RCC 7860 (cell line): ENCODE results near the gene DMTF1.
"Not testable (repeated sequence)": the region's sequence is repeated elsewhere in the genome, so short reads cannot be mapped to it uniquely, and the experiment has no call there.

ENCODE experiments used
- DNase-seq: peaks from one replicate; pipeline ENCODE4 v3.0.0-alpha.2; 2015; ENCODE audit warnings: low spot score
- FAIRE-seq: peaks from 2 replicates; lab custom pipeline; 2012; peaks lifted over from hg19 to GRCh38; lab: Jason Lieb, UNC

The DMTF1 gene

DNA sequence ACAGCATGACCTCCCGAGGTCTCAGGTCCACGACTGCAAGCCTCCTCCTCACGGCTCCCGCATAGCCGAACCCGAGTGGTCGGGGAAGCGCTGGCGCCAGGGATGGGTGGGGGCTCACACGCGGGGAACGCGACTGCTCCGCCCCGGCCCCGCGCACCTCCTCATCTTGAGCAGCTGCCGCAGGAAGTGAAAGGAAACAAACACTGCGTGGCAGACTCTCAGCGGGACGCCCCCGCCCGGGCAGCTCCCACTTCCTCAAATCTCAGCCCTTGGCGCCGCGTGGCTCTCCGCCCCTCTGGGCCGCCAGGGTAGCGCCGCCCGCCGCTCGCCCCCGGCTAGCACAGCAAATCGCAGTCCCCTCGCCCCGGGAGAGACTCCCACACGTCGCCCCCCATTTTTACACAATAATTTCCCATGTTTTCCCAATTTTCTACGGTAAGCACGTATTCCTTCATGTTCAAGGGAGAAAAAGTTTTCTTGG lies 67.3 kb downstream of the DMTF1 start, which contains the start of gene TMEM243:
TMEM243 (minus strand) TSS at position 188 of the 481 bp plus-strand sequence. CDS start 229 bp downstream, outside the sequence.
- no peak for FAIRE-seq

DNA sequence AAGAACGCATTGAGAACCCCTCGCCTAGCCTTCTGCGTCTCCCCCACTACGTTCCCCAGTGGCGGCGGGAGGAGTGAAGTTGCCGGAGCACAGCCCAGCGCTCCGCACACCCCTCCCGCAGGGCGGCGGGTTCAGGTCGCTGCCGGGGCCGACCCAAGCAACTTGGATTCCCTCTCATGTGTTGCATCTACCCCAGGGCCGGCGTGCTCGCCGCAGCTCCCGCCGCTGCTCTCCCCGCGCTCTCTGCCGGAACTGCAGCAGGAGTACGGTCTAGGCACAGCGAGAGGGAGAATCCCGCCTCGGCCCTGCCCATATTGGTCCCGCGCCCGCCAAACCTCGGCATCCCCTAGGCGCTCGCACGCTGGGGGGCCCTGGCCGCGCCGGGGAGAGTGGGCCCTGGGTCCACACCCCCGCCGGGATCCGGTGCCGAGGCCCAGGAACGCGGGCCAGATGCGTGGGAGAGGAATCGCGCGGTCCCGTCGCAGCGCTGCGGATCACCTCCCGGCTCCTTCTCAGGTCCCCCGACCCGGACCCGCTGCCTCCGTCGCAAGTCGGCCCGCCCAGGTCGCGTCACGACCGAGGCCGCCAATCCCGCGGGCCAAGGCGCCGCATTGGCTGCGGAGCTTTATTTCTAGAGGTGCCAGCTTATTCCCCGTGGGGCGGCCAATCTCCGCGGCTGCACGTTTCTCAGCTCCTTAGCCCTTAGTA lies 67.9 kb downstream of the DMTF1 start:
- DNase-seq (peak; percentile 73), FAIRE-seq (peak; percentile 17)

More for the DNA sequence above, 67.3 kb downstream of the DMTF1 start, which contains the start of gene TMEM243:
- peak; percentile 76 for DNase-seq

GRCh38 chr7:87220734-87221215 lies 68.5 kb downstream of the DMTF1 start:
- FAIRE-seq (no peak), DNase-seq (peak; percentile 42)

DNA sequence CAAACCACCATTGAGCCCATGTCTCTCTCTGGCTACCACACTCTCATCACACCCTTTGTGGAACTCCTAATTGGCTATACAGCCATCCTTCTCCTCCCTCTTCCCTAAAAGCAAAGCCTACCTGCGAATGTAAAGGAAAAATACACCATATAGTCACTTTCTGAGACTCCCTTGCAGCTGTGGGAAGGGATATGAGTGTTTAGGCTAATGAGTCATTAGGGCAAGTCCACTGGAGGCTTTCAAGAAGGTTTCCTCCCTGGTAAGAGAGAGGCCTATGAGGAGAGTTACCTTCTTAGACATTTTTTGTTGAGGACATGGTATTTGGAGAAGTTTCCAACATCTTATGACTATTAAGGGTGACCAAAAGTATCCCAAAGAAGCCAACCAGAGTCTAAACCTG lies 71.4 kb downstream of the DMTF1 start:
- DNase-seq: peak; percentile 36
- no peak for FAIRE-seq

DNA sequence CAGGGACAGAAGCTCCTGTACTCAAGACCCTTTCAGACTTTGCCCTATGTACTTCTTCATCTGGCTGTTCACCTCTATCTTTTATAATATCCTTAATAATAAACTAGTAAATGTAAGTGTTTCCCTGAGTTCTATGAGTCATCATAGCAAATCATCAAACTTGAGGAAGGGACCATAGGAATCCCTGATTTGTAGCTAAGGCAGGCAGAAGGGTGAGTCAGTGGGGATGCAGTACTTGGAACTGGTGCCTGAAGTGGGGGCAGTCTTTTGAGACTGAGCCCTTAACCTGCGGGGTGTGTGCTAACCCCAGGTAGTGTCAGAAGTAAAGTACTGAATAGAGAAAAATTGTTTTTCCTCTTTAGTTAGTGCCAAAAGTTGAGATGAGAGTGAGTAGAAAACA lies 73.4 kb downstream of the DMTF1 start:
- FAIRE-seq: peak; percentile 94
- DNase-seq: peak; percentile 75

DNA sequence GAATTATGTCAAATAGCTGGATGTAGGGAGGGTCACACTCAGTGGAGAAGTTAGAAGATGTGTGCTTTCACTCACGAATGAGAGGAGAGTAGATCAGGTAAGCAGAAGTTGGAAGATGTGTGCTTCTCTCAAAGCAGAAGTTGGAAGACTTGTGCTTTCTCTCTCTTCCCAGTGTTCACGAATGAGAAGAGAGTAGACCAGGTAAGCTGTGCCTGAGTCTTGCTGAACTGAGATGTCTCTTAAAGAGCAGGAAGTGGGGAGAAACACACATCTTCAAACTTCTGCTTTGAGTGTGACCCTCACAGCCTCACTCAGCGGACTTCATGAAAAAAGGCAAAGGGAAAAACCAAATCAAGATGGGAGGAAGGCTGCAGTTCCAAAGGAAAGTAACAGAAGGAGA lies 74.2 kb downstream of the DMTF1 start:
- FAIRE-seq (no peak), DNase-seq (no peak)

DNA sequence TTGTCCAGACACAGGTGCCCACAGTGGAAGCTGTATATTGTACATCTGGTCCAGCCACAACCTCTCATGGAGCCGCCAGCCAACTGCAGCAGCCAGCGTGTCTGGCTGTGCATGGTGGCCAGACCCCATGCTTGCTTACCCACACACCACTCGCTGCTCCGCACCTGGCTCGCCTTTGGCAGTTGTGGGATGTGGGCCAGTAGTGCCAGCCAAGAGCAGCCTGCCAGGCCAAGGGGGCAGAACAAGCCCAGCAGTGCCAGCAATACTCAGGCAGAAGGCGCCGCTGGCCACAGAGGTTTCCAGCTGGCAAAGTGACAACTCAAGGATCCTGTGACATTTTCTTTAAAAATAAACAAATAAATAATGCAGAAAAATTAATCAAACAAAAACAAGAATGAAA lies 79.0 kb downstream of the DMTF1 start:
- no peak for DNase-seq

DNA sequence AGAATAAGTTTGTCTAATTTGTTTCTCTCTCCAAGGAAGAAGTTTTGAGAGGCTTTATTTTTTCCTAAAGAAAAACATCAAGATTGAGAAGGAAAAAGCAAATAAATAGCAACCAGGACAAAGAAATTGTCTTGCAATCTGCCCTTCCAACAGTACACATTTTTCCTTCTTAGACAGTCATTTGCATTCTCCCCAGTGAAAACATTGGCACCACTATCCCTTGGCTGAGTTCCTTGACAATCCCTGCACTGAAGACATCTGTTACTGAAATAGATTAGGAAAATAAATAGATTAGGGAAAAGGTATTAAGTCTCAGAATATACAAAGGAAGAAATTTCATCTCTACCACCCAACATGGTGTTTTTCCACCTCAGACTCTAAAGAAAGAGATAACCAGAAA lies 79.5 kb downstream of the DMTF1 start:
- FAIRE-seq (no peak), DNase-seq (no peak)

More for the DNA sequence above, 79.0 kb downstream of the DMTF1 start:
- FAIRE-seq: no peak

DNA sequence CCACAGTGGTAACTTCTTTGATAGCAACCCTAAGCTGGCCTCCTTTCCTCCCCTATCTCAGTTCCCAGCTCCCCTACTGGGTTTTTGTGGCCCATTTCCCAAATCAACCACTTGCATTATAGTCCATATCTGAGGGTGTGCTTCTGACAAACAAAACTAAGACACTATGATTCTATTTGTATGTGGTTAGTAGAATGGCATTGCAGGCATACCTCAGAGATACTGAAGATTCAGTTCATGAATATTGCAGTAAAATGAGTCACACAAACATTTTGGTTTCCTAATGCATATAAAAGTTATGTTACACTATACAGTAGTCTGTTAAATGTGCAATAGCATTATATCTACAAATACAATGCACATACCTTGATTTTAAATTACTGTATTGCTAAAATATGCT lies 82.7 kb downstream of the DMTF1 start:
- DNase-seq: no peak
- no peak for FAIRE-seq

GRCh38 chr7:87238464-87239051 lies 86.3 kb downstream of the DMTF1 start:
- DNase-seq, FAIRE-seq: not testable (repeated sequence)

GRCh38 chr7:87245671-87246070 lies 93.4 kb downstream of the DMTF1 start:
- not testable (repeated sequence) for FAIRE-seq, DNase-seq
